Activated naive CD8-positive, alpha-beta T cell (primary cell): ENCODE results near the gene CAPS.
"Not testable (repeated sequence)": the region's sequence is repeated elsewhere in the genome, so short reads cannot be mapped to it uniquely, and the experiment has no call there.

Experiments
- H3K27ac Mint-ChIP-seq: one replicate; pipeline ENCODE4 v1.8.0; 2021; ENCODE audit warnings: mixed read lengths
- H3K27me3 Mint-ChIP-seq: one replicate; pipeline ENCODE4 v1.8.0; 2021; ENCODE audit warnings: mixed read lengths
- H3K36me3 Mint-ChIP-seq: one replicate; pipeline ENCODE4 v1.8.0; 2021; ENCODE audit warnings: mixed read lengths
- H3K4me1 Mint-ChIP-seq: one replicate; pipeline ENCODE4 v1.8.0; 2021; ENCODE audit warnings: low read depth, mixed read lengths
- H3K4me3 Mint-ChIP-seq: one replicate; pipeline ENCODE4 v1.8.0; 2021; ENCODE audit warnings: mild to moderate bottlenecking, mixed read lengths
- H3K9me3 Mint-ChIP-seq: one replicate; pipeline ENCODE4 v1.8.0; 2021; ENCODE audit warnings: low read depth, mixed read lengths

The CAPS gene

DNA sequence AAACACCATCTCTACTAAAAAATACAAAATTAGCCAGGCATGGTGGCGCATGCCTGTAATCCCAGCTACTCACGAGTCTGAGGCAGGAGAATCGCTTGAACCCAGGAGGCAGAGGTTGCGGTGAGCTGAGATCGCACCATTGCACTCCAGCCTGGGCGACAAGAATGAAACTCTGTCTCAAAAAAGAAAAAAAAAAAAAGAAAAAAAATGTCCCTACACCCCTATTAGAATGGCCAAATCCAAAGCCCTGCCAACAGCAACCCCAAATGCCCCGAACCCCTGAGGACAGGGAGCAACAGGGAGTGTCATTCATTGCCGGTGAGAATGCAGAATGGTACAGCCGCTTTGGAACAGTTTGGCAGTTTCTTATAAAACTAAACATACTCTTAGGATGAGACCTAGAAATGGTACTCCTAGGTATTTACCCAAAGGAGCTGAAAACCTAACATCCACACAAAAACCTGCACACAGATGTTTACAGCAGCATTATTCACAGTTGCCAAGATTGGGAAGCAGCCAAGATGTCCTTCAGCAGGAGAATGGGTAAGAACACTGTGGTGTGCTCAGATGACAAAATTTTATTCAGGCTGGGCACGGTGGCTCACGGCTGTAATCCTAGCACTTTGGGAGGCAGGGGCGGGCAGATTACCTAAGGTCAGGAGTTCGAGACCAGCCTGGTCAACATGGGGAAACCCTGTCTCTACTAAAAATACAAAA lies 30.7 kb upstream of the CAPS start:
- not testable (repeated sequence) for H3K9me3 Mint-ChIP-seq, H3K36me3 Mint-ChIP-seq, H3K4me3 Mint-ChIP-seq, H3K4me1 Mint-ChIP-seq, H3K27ac Mint-ChIP-seq
- H3K27me3 Mint-ChIP-seq = peaks cover 14% of the 10 kb centered on the region

DNA sequence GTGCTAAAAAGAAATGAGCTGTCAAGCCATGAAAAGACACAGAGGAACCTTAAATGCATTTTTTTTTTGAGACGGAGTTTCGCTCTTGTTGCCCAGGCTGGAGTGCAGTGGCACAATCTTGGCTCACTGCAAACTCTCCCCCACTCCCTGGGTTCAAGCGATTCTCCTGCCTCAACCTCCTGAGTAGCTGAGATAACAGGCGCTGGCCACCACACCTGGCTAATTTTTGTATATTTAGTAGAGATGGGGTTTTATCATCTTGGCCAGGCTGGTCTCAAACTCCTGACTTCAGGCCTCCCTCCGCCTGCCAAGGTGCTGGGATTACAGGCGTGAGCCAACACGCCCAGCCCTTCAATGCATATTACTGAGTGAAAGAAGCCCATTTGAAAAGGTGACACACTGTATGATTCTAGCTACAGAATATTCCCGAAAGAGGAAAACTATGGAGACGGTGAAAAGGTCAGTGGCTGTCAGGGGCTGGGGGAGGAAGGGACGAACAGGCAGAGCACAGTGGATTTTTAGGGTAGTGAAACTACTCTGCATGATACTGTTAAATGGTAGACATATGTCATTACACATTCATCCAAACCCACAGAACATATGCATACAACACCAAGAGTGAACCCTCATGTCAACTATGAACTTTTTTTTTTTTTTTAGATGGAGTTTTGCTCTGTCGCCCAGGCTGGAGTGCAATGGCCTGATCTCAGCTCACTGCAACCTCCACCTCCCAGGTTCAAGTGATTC lies 29.8 kb upstream of the CAPS start:
- not testable (repeated sequence) for H3K36me3 Mint-ChIP-seq, H3K9me3 Mint-ChIP-seq, H3K4me3 Mint-ChIP-seq, H3K4me1 Mint-ChIP-seq, H3K27ac Mint-ChIP-seq
- H3K27me3 Mint-ChIP-seq = peaks cover 14% of the 10 kb centered on the region

DNA sequence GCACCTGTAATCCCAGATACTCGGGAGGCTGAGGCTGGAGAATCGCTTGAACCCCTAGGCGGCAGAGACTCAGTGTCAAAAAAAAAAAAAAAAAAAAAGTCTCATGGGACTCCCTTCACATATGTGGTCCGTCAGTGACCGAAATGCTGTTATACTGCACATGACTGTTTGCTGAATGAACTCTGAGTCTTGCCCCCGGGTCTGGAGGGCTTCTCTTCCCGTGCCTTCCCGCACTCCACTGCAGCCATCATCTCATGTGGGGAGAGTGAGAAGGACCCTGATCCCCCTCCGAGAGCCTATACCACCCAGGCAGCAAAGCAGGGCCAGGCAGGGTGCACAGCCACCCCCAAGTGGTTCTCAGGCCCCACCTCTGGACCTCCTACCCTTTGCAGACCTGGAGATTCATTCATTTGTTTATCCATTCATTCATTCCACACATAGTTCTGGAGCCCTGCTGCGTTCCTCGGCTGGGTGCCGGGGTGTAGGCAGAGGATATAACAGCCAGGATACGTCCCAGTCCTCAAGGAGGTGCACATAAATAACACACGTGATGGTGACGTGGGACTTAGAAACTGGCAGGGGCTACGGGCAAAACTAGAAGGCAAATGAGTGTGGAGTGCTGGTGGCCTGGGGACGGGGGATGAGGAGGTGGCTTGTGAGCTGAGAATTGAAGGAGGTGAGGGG lies 24.6 kb upstream of the CAPS start:
- Mint-ChIP-seq H3K9me3 (no peaks in the 10 kb centered on the region), H3K4me3 (no peak overlapping the region), H3K36me3 (no peaks in the 10 kb centered on the region), H3K27ac (no peak overlapping the region), H3K27me3 (peaks cover 6% of the 10 kb centered on the region), H3K4me1 (peaks cover 3% of the 10 kb centered on the region)

DNA sequence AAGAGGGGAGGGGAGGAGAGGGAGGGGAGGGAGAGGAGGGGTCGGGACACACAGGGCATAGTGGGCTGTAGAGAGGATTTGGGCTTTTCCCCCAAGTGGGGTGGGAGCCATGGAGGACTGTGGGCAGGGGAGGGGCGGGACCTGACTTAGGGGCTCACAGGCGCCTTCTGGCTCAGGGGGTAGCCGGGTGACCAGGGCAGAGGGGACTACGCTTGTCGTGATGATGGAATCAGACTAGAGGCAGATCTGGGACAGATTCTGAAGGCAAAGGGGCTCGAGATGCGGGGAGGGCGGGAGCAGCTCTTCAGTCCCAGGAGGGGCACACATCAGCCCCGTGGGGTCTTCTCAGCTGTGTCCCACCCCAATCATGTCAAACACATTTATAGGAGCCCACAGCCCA lies 24.0 kb upstream of the CAPS start:
- H3K4me1 Mint-ChIP-seq = peaks cover 3% of the 10 kb centered on the region
- H3K4me3 Mint-ChIP-seq = no peak overlapping the region
- peaks cover 6% of the 10 kb centered on the region for H3K27me3 Mint-ChIP-seq
- no peaks in the 10 kb centered on the region for H3K9me3 Mint-ChIP-seq
- no peak overlapping the region for H3K27ac Mint-ChIP-seq
- H3K36me3 Mint-ChIP-seq = no peaks in the 10 kb centered on the region

DNA sequence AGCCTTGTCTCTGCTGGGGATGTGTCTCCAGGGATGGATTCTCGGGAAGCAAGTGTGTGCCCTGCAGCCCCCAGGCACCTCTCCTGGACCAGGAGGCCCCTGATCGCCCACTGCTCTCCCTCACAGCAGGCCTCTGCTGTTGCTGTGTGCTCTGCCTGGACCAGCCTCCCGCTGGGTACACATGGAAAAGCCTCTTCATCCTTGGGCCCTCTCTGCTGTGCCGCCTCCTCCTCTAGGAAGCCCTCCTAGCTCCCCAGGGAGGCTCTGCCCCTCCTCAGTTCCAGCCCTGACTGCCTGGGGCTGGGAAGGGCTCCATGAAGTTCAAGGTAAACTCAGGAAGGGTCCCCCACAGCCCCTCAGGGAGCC lies 22.5 kb upstream of the CAPS start:
- no peak overlapping the region for H3K27ac Mint-ChIP-seq
- H3K9me3 Mint-ChIP-seq = no peaks in the 10 kb centered on the region
- H3K4me3 Mint-ChIP-seq = no peak overlapping the region
- peaks cover 3% of the 10 kb centered on the region for H3K4me1 Mint-ChIP-seq
- H3K27me3 Mint-ChIP-seq = peaks cover 2% of the 10 kb centered on the region
- no peaks in the 10 kb centered on the region for H3K36me3 Mint-ChIP-seq

DNA sequence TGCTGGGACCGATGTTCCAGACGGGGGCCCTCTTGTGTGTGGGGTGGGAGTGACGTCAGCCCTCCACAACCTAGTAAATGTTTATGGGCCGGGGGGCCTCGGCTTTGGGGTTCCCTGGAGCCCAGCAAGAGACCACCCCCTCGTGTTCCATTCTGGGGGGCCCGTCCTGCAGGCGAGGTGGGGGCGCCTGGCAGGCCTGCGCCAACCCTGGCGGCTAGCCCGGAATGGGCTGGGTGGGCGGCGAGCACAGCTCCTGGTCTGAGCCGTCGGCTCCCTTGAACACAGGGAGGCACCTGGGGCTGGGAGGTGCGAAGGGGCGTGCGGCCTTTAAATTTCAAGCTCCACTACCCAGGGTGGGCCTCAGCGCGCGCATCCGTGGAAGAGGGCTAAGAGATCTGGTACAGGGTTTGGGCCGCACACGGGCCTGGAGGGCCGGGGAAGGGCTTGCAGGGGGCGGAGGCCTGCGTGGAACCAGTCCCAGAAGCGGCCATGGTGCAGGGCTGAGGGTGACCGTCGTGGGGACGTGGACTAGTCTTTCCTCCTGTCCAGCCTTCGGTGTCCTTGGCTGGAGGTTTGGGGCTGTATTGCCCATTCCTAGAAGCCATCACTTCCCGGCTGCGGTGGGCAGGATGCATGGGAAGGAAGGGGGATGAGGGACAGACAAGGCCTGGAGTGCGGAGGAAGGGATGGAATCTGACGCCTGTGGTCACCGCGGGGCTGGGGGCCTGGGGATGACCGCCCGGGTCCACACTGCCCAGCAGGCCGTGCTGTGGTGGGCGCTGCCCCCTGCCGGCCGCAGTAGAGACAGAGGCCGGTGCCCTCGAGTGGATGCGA lies 21.9 kb upstream of the CAPS start:
- no peaks in the 10 kb centered on the region for H3K9me3 Mint-ChIP-seq
- H3K4me1 Mint-ChIP-seq = peaks cover 3% of the 10 kb centered on the region
- no peaks in the 10 kb centered on the region for H3K27me3 Mint-ChIP-seq
- H3K27ac Mint-ChIP-seq = no peak overlapping the region
- H3K36me3 Mint-ChIP-seq = no peaks in the 10 kb centered on the region
- H3K4me3 Mint-ChIP-seq = no peak overlapping the region

DNA sequence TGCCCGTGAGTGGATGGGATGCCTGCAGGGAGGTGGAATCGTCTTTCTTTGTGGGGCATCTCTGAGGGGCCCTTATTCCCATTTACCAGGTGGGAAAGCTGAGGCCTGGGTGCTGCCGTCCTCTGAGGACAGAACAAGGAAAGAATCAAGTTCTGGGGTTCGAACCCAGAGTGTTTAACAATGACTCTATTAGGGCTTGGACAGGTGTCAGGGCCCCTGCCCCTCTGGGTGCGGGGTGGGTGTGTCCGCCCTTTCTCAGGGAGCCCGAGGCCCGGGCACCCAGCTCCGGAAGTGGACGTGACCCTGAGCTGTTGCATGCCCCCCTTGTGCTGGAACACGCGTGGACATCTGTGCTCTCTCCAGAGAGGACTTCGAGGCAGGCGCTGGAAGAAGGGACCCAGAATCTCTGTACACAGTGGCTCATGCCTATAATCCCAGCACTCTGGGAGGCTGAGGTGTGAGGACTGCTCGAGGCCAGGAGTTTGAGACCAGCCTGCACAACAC lies 21.2 kb upstream of the CAPS start:
- Mint-ChIP-seq H3K27me3 (no peaks in the 10 kb centered on the region), H3K4me1 (peaks cover 3% of the 10 kb centered on the region), H3K4me3 (no peak overlapping the region), H3K9me3 (no peaks in the 10 kb centered on the region), H3K36me3 (no peaks in the 10 kb centered on the region), H3K27ac (no peak overlapping the region)

DNA sequence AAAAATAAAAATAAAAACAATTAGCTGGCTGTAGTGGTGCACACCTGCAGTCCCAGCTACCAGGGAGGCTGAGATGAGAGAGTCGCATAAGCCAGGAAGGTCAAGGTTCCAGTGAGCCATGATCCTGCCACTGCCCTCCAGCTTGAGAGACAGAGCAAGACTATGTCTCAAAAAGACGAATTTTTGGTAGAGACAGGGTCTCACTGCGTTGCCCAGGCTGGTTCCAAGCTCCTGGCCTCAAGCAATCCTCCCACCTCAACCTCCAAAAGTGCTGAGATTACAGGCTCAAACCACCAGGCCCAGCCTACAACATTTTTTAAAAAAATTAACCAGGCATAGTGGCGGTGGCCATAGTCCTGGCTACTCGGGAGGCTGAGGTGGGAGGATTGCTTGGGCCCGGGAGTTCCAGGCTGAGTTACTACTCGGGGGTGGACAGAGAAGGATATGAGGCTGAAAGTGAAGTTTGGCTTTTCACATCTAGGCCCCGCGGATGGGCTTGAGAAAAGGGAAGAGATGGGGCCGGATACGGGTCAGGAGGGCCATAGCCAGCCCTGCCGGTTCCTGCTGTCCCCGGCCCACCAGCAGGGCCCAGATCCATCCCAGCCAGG lies 20.7 kb upstream of the CAPS start:
- H3K36me3 Mint-ChIP-seq = no peaks in the 10 kb centered on the region
- H3K9me3 Mint-ChIP-seq = no peaks in the 10 kb centered on the region
- no peak overlapping the region for H3K4me3 Mint-ChIP-seq
- no peak overlapping the region for H3K27ac Mint-ChIP-seq
- no peaks in the 10 kb centered on the region for H3K27me3 Mint-ChIP-seq
- H3K4me1 Mint-ChIP-seq = peaks cover 3% of the 10 kb centered on the region

DNA sequence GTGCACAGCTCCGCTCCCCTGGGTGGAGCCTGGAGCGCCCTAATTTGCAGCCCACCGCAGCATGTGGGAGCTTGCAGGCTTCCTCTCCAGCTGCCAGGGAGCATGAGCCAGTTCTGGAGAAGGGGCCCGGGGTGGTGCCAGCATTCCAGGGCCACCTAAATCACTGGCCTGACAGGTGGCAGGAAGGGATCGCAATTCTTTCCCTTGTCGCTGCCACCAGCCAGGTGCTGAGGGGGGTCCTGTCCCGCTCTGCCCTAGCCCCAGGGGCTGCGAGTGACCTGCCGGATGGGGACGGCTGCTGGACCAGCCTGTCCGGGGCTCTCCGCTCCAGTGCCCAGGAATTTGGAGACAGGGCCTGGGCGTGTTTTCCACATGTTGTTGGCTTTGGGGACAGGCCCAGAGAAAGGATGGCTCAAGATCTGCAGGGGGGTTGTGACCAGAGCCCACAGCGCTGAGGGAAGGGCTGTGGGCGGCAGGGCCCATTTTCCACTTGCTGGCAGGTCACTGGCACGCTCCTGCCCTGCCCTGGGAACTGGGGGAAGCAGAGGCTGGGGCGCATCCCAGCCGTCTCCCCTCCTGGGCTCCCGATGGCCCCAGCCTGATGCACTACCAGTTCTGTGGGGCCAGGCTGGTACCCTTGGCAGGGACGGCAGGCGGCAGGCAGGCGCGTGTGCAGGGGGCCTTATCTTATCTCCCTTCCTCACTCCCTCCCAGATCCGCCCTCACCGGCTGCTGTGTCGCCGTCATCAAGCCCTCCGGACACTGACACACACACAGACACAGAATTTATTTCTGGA lies 19.9 kb upstream of the CAPS start:
- Mint-ChIP-seq H3K27ac (no peak overlapping the region), H3K27me3 (no peaks in the 10 kb centered on the region), H3K9me3 (no peaks in the 10 kb centered on the region), H3K4me3 (no peak overlapping the region), H3K36me3 (no peaks in the 10 kb centered on the region), H3K4me1 (peaks cover 3% of the 10 kb centered on the region)

DNA sequence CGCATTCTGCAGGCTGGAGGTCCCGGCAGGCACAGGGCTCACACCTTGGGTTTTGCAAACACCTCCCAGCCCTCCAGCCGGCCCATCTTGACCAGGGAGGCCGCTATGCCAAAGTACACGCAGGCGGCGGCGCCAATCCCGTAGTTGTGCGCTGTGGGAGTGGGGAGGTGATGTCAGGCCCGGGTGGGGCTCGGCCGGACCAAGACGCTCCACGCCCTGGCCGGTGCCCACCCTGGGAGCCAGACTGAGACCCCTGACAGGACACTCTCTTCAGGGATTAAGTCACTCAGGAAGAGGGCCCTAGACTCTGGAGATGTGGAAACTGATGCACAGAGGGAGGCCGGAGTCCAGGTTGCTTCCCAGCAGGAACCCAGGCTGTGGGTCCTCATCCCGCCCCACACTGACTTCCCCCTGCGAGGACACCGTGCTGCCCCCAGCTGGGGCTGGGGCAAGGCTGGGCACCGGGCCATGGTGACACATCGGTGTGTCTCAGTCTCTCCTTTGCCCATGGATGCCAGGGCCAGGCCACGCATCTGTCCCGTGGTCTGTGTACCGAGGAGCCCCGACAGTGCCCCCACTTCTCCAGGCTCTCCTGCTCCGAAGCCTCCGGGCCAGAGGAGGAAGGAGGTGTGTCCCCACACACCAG lies 19.2 kb upstream of the CAPS start:
- Mint-ChIP-seq H3K36me3 (no peaks in the 10 kb centered on the region), H3K4me3 (no peak overlapping the region), H3K27ac (no peak overlapping the region), H3K9me3 (no peaks in the 10 kb centered on the region), H3K27me3 (no peaks in the 10 kb centered on the region), H3K4me1 (peaks cover 3% of the 10 kb centered on the region)

DNA sequence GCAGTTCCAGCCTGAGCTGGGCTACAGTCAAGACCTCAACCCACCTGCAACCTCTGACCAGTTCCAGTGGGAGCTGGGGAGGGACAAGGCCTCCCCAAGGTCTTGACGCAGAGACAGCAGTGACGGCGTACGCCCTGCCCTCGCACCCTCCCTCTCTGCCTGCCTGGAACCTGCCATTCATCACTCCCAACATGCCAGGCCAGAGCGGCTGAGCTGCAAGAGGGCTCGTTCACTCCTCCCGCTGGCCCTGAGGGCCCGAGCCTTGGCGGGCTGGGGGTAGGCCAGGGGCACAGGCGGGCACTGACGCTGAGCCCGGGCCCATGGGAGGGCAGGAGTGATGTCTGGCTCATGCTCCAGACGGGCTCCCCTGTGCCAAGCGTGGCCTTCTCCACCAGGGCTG lies 18.6 kb upstream of the CAPS start:
- H3K36me3 Mint-ChIP-seq = no peaks in the 10 kb centered on the region
- H3K4me1 Mint-ChIP-seq = peaks cover 7% of the 10 kb centered on the region
- no peak overlapping the region for H3K27ac Mint-ChIP-seq
- H3K4me3 Mint-ChIP-seq = no peak overlapping the region
- no peaks in the 10 kb centered on the region for H3K9me3 Mint-ChIP-seq
- H3K27me3 Mint-ChIP-seq = no peaks in the 10 kb centered on the region

DNA sequence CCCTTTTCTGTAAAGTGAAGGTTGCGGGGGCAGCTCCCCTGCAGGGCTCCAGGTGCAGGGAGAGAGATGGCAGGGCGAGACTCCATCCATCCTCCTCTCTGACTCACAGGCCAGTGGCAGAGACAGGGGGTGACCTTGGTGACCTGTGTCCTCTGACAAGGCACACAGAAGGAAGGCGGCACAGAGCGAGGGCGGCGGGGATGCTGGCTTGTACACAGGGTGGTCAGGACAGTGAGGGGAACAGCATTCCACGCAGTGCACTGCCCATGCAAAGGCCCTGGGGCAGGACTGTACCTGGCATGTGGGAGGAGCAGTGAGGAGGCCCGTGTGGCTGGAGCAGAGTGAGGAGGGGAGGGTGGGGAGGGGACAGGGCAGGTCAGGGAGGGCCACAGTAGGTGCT lies 18.2 kb upstream of the CAPS start:
- H3K27ac Mint-ChIP-seq = no peak overlapping the region
- H3K9me3 Mint-ChIP-seq = no peaks in the 10 kb centered on the region
- no peaks in the 10 kb centered on the region for H3K27me3 Mint-ChIP-seq
- H3K4me1 Mint-ChIP-seq = peaks cover 7% of the 10 kb centered on the region
- H3K4me3 Mint-ChIP-seq = no peak overlapping the region
- H3K36me3 Mint-ChIP-seq = no peaks in the 10 kb centered on the region

DNA sequence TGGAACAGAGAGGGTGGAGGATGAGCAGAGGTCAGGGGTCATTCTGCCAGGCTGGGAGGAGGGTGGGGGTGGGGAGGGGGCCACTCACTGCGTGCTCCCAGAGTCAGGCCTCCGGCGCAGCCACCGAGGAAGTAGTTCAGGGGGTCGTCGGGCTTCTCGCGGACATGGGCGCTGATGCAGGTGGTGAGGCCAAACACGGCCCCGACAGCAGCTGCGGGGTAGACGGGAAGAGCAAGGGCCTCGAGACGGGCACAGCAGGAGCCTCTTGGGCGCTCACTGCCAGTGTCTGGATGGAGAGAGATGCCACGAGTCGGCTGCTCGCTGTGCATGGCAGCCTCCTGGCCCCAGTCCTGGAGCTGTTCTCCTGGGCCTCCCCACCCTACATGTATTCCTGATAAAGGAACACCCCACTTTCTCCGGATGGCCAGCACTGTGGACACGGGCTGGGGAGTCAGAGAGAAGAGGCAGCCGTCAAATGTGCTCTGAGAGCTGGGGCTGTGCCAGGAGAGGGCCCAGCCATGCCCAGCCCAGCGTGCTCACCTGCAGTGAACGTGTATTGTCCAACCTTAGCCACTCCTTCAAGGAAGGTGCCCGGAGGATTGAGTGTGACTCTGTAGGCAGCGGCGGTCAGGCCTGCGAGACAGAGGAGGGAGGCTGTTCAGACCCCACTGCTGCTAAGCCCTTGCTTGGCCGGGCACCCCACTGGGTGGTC lies 17.5 kb upstream of the CAPS start:
- H3K27ac Mint-ChIP-seq = no peak overlapping the region
- no peaks in the 10 kb centered on the region for H3K36me3 Mint-ChIP-seq
- H3K4me3 Mint-ChIP-seq = no peak overlapping the region
- H3K4me1 Mint-ChIP-seq = peaks cover 12% of the 10 kb centered on the region
- H3K27me3 Mint-ChIP-seq = no peaks in the 10 kb centered on the region
- no peaks in the 10 kb centered on the region for H3K9me3 Mint-ChIP-seq
